Heart left ventricle (tissue), 16 donors: ENCODE data around the gene CDC25B. TPM values are rescaled to one million over a fixed set of nuclear protein-coding genes. Genes with fewer than 3 reads are reported as not detected.
A peak's percentile ranks its signal among the peaks of the same experiment; 100 is the strongest.

ENCODE experiments used
- ATAC-seq, 4 donors: fragments of 200-7000 bp; cut with Tn5 transposase; one replicate each; pipeline ENCODE4 v1.9.1; 2020 to 2022; ENCODE audit warnings: moderate library complexity in 4 of 4, mild to moderate bottlenecking in 3 of 4, moderate number of reproducible peaks in 1 of 4
- DNase-seq, 5 donors: peaks; one replicate each; pipeline ENCODE4 v3.0.0-alpha.2; 2020
- H3K27ac ChIP-seq, 12 donors: fragments of 200-600 bp; sonication (generic) in 4 of 12; one replicate each; pipeline versions ENCODE4 v1.5.0 to v1.8.0; 2016 to 2022; ENCODE audit warnings: mild to moderate bottlenecking in 2 of 12
- H3K27me3 ChIP-seq, 9 donors: fragments of 200-600 bp; sonication (generic) in 2 of 9; one replicate each; pipeline versions ENCODE4 v1.5.1 to v1.8.0; 2016 to 2022; ENCODE audit warnings: mild to moderate bottlenecking in 3 of 9
- H3K36me3 ChIP-seq, 9 donors: fragments of 200-600 bp; sonication (generic) in 2 of 9; one replicate each; pipeline versions ENCODE4 v1.5.0 to v1.8.0; 2018 to 2022; ENCODE audit warnings: mild to moderate bottlenecking in 2 of 9
- H3K4me1 ChIP-seq, 12 donors: fragments of 200-600 bp; sonication (generic) in 4 of 12; one replicate each; pipeline versions ENCODE4 v1.5.0 to v1.8.0; 2016 to 2022; ENCODE audit warnings: mild to moderate bottlenecking in 3 of 12
- H3K4me3 ChIP-seq, 12 donors: fragments of 200-600 bp; sonication (generic) in 4 of 12; one replicate each; pipeline versions ENCODE4 v1.5.0 to v1.8.0; 2017 to 2022; ENCODE audit warnings: mild to moderate bottlenecking in 9 of 12, moderate library complexity in 4 of 12
- H3K9me3 ChIP-seq, 12 donors: fragments of 200-600 bp; sonication (generic) in 4 of 12; one replicate each; pipeline versions ENCODE4 v1.5.0 to v1.8.0; 2016 to 2022; ENCODE audit warnings: mild to moderate bottlenecking in 1 of 12
- POLR2A ChIP-seq, 2 donors: fragments of 450-650 bp; IDR thresholded peaks; one replicate each; pipeline ENCODE4 v1.6.1; 2017; ENCODE audit warnings: antibody characterized with exemption in 2 of 2, mild to moderate bottlenecking in 2 of 2, moderate library complexity in 2 of 2
- WGBS, 4 donors: extraction: QIAGEN DNeasy Blood & Tissue Kit in 2 of 4; methylation state at CpG; one replicate each; pipeline versions ENCODE4 v1.1.5 to v1.1.7; 2013 to 2018; 5-methylcytosine and 5-hydroxymethylcytosine counted together
- intact Hi-C, 10 donors: fragments of 100-400 bp; cut with DNase I; formaldehyde crosslinking; loops; one replicate each; pipeline versions ENCODE4 v1.11.1 to v1.14.2; 2022
- long read RNA-seq, 3 donors: library from polyadenylated mRNA; unstranded; transcript quantifications; one replicate each; pipeline ENCODE4 v2.0.0, GENCODE V29; 2020 to 2021
- polyA plus RNA-seq, 2 donors: library from polyadenylated mRNA; stranded (reverse); fragments of 200-250 nt; gene quantifications; one replicate each; pipeline ENCODE4 v1.2.3, GENCODE V29; 2013
- total RNA-seq, 9 donors: library from RNA; depleted of rRNA in 2 of 9; stranded (reverse); fragments of >200 nt in 2 of 9; fragmentation: NEBNext Ultra II Directional in 3 of 9; extraction: Animal tissue kit (Norgen Biotek cat#: 25700) in 3 of 9; gene quantifications; one replicate each; pipeline versions ENCODE4 v1.1.0 to v1.2.4, GENCODE V29; 2016 to 2023
- TF ChIP-seq, protein P1 (sequence below), 12 donors: fragments of 200-600 bp; sonication (generic) in 4 of 12; IDR thresholded peaks; one replicate each; pipeline versions ENCODE4 v1.5.0 to v1.8.0; 2018 to 2022; ENCODE audit warnings: antibody characterized with exemption in 12 of 12, mild to moderate bottlenecking in 5 of 12
- donor health status: ischemic (EF 13 %, LVEDD 7.1; RV severe dilation, severe dysfunction).
- donor health status: healthy with polysubstance abuse.
- donor health status: DM: no; HTN: yes; CAD: no.
- donor health status: DM: no; HTN: no; CAD: no.
- donor health status: ischemic (EF 25% LVEDD 6.9; RV normal size, moderate dysfunction).
- donor health status: ischemic (EF 25% LVEDD 5.7; RV mildly dilated, moderate dysfunction).
- donor health status: healthy.
- donor health status: DM: yes; HTN: yes; CAD: no.
- donor health status: ischemic (EF 35%, LVEDD 5.7; RV mildly dilated, moderate dysfunction).
- donor health status: nonischemic (EF 11% LVEDD 7.7; RV severe dilation, severe dysfunction).
- donor health status: DM: yes; HTN: yes; CAD: no.
- donor health status: PGD.
- donor health status: ischemic (EF 29% LVEDD 5.4; RV normal size, mild dysfunction).
- donor health status: nonischemic (EF 23%, LVEDD 6.1; RV moderate dilation, normal function).

Gene CDC25B
- 10 to 100 TPM in 4 of 9 donors, 1 to 10 TPM in 5; 4.0 to 30.4 (median 8.6) TPM for total RNA-seq
- 10 to 100 TPM in 1 of 2 donors, 1 to 10 TPM in 1; 6.8 to 17.2 TPM for polyA plus RNA-seq
- long read RNA-seq, donor 1, partial matches to known transcripts = 1 of 2 reads
- long read RNA-seq, donor 1, other reads (novel, unspliced or antisense) = 1 of 2 reads
- long read RNA-seq, donor 2, partial matches to known transcripts = 9 of 16 reads
- long read RNA-seq, donor 2, other reads (novel, unspliced or antisense) = 2 of 16 reads
- long read RNA-seq, donor 3, partial matches to known transcripts = 2 of 3 reads
- long read RNA-seq, donor 3, other reads (novel, unspliced or antisense) = 0 of 3 reads

DNA sequence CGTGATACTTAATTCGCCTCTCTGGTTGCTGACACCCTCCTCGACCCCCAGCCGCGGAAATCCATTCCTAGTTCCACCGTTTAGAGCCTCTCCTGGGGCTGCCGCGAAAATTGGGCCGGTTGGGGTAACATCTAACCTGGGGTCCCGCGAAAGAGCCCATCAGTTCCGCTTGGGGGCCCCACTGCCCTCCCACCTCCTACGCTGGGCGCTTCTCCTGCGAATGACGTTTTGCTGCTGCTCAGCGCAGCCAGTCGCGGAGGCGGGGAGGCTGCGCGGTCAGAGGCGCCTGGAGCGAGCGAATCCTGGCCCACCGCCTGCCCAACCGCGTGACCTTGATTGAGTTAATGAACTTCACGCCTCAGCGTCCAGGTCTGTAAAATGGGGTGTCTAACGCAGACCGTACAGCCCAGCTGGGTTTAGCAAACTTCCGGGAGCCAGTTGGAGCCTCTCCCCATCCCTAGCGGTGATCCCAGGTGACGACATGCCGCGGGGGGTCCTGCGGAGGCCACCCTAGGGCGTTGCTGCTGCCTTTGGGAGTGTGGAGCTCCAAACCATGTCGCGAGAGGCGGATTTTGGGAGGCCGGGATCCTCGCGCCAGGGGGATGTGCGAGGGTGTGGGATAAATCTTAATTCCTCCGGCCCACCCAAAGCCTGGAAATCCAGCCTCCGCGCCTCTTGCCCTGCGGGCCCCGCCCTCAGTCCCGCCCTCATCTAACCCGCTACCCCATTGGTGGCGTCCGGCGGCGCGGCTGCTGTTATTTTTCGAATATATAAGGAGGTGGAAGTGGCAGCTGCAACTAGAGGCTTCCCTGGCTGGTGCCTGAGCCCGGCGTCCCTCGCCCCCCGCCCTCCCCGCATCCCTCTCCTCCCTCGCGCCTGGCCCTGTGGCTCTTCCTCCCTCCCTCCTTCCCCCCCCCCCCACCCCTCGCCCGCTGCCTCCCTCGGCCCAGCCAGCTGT is at the start of gene CDC25B:
TSS of gene CDC25B (plus strand) at position 800 of the 958 bp plus-strand sequence. CDS start 222 bp downstream, outside the sequence.
- Histone ChIP-seq H3K4me1 (peaks cover 0 to 45% (median 14%) of the 10 kb centered on the region in 12 donors), H3K27ac (peak within 1 kb of the TSS; percentile 90 to 99 (median 96)), H3K9me3 (no peaks in the 10 kb centered on the region), H3K4me3 (peak within 1 kb of the TSS; percentile 38 to 94 (median 76)), H3K36me3 (peaks cover 0 to 25% (median 4%) of the 10 kb centered on the region in 9 donors), H3K27me3 (no peaks in the 10 kb centered on the region)
- intact Hi-C loops = loop anchor here in 3 of 10 donors (2.0 kb wide), 2 partner anchors 23 to 25 kb away; partner anchors contain the start of gene AP5S1 (in 1 of the 3)
- peak in 1 of 2 donors; percentile 44 for TF ChIP-seq POLR2A (IDR thresholded peaks at IDR 0.05)
- TF ChIP-seq, protein P1, sequence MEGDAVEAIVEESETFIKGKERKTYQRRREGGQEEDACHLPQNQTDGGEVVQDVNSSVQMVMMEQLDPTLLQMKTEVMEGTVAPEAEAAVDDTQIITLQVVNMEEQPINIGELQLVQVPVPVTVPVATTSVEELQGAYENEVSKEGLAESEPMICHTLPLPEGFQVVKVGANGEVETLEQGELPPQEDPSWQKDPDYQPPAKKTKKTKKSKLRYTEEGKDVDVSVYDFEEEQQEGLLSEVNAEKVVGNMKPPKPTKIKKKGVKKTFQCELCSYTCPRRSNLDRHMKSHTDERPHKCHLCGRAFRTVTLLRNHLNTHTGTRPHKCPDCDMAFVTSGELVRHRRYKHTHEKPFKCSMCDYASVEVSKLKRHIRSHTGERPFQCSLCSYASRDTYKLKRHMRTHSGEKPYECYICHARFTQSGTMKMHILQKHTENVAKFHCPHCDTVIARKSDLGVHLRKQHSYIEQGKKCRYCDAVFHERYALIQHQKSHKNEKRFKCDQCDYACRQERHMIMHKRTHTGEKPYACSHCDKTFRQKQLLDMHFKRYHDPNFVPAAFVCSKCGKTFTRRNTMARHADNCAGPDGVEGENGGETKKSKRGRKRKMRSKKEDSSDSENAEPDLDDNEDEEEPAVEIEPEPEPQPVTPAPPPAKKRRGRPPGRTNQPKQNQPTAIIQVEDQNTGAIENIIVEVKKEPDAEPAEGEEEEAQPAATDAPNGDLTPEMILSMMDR (IDR thresholded peaks at IDR 0.05) = peak in 9 of 12 donors; percentile 22 to 46 (median 32)
- DNase-seq (peak; percentile 93 to 96 (median 94)), ATAC-seq (peak; percentile 93 to 97 (median 95))
- 2% methylated on average over 51 to 68 of the region's 69 CpGs for WGBS, 4 donors

DNA sequence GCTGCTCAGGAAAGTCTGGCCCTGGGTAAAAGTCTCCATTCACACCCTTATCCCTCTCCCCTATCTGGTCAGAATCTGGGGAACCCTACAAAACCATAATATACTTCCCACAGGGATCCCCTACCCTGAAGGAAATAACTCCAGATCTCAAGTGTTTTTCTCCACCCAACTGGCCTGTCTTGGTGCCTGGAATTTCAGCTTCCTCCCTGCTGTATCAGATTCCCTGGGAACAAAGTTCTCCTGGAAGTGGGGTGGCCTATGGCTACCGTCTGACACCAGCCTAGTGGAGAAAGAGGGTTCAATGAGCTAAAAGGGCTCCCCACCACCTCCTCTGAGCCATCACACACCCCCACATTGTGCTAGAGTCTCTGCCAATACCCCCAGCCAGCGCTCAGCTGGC is 48.6 kb upstream of the CDC25B start:
- Histone ChIP-seq H3K9me3 (no peaks in the 10 kb centered on the region), H3K4me3 (no peak overlapping the region), H3K27ac (no peak overlapping the region), H3K4me1 (peaks cover 0 to 39% (median 7%) of the 10 kb centered on the region in 12 donors), H3K27me3 (peaks cover 0 to 17% (median 0%) of the 10 kb centered on the region in 9 donors), H3K36me3 (peaks cover 0 to 80% (median 46%) of the 10 kb centered on the region in 9 donors)
- intact Hi-C loops = no loop called here
- WGBS, 4 donors = 69 to 92% (median 88%) methylated on average over 2 of the region's 2 CpGs
- no peak for DNase-seq
- no peak for ATAC-seq
- TF ChIP-seq, protein P1 (IDR thresholded peaks at IDR 0.05) = no peak
- no peak for TF ChIP-seq POLR2A (IDR thresholded peaks at IDR 0.05)

DNA sequence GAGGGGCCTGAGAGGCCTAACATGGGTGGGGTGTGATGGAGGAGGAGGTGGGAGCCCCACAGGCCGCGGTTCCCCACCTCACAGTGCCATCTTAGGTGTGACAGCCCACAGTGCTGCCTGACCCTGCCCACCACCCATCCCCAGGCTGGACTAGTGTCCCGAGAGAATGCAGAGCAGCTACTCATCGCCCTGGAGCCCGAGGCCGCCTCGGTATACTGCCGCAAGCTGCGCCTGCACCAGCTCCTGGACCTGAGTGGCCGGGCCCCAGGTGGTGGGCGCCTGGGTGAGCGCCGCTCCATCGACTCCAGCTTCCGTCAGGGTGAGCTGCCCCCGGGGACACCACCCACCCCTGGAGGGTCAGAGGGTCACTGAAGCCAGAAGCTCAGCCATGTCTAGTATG is 48.0 kb upstream of the CDC25B start:
- H3K36me3 ChIP-seq = peaks cover 0 to 77% (median 46%) of the 10 kb centered on the region in 9 donors
- WGBS, 4 donors = 91 to 100% (median 94%) methylated on average over 3 to 16 of the region's 16 CpGs
- H3K4me1 ChIP-seq = peaks cover 0 to 45% (median 10%) of the 10 kb centered on the region in 12 donors
- H3K27me3 ChIP-seq = peaks cover 0 to 17% (median 0%) of the 10 kb centered on the region in 9 donors
- DNase-seq = no peak
- TF ChIP-seq POLR2A (IDR thresholded peaks at IDR 0.05) = no peak
- H3K4me3 ChIP-seq = no peak overlapping the region
- no peak overlapping the region for H3K27ac ChIP-seq
- no peaks in the 10 kb centered on the region for H3K9me3 ChIP-seq
- ATAC-seq = no peak
- intact Hi-C loops = no loop called here

DNA sequence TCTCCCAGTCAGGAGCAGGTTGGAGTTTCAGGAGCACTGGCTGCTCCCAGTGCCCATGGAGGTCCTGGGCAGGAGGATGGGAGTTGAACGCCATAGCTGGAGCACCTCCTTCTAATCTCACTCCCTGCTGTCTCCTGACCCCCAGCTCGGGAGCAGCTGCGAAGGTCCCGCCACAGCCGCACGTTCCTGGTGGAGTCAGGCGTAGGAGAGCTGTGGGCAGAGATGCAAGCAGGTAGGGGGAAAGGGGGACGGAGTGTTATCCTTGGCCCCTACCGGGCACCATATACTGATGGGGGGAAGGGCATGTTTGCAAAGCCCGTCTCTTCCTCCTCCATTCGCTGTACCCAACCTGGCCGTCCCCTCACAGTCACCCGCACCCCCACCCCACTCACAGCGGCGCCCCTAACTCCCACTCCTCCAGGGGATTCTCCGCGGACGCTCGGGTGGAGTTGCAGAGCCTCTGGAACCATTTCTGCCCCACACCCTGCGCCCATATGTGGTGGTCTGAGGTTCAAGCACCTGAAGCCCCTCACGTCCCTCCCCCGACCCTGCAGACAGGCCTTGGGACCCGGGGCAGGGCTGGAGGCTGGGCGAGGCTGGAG is 46.9 kb upstream of the CDC25B start:
- TF ChIP-seq, protein P1 (IDR thresholded peaks at IDR 0.05) = no peak
- no peak for TF ChIP-seq POLR2A (IDR thresholded peaks at IDR 0.05)
- ATAC-seq (no peak), DNase-seq (no peak)
- Histone ChIP-seq H3K36me3 (peaks cover 0 to 66% (median 43%) of the 10 kb centered on the region in 9 donors), H3K4me1 (peaks cover 0 to 56% (median 11%) of the 10 kb centered on the region in 12 donors), H3K9me3 (no peaks in the 10 kb centered on the region), H3K27me3 (peaks cover 0 to 17% (median 0%) of the 10 kb centered on the region in 9 donors), H3K27ac (no peak overlapping the region), H3K4me3 (peak overlapping the region in 4 of 12 donors; percentile 2 to 26 (median 12))
- intact Hi-C loops = no loop called here
- 74 to 85% (median 76%) methylated on average over 16 to 24 of the region's 24 CpGs for WGBS, 4 donors
